LNCAP (cell line): ENCODE data around the gene PRKAG3.

Experiments used
- CTCF ChIP-seq: fragments of 450-650 bp; IDR thresholded peaks from 2 replicates; pipeline ENCODE4 v1.5.1; 2017; ENCODE audit warnings: mild to moderate bottlenecking

Gene PRKAG3

GRCh38 chr2:218807626-218808025 is 24.0 kb downstream of the PRKAG3 start:
- TF ChIP-seq CTCF, result no peak

DNA sequence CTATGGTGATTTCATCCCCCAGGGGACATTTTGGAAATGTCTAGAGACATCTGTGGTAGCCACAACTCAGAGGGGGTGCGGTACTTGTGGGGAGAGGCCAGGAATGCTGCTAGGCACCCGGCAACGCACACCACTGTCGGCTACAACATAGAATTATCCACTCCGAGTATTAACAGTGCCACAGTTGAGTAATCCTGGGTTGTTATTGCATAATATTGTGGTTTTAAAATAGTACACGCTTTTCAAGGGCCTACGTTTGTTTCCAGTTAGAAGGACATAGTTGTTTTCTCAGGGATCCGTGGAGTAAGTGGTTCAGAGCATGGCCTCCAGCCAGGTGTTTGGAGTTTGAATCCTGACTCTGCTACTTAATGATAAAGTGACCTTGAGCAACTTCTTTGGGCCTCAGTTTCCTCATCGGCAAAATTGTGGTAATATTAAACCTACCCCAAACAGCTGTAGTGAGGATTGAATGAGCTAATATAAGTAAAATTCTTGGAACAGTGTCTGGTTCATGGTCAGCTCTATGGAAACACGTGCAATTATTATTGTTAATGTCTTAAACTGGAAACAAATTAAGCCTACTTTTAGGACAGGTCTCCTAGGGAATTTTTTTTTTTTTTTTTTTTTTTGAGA is 25.1 kb downstream of the PRKAG3 start:
- no peak for TF ChIP-seq CTCF

- TF ChIP-seq CTCF, result no peak
Measured at GRCh38 chr2:218805627-218806026, 26.0 kb downstream of the PRKAG3 start.

GRCh38 chr2:218804817-218805216 is 26.8 kb downstream of the PRKAG3 start:
- no peak for TF ChIP-seq CTCF

DNA sequence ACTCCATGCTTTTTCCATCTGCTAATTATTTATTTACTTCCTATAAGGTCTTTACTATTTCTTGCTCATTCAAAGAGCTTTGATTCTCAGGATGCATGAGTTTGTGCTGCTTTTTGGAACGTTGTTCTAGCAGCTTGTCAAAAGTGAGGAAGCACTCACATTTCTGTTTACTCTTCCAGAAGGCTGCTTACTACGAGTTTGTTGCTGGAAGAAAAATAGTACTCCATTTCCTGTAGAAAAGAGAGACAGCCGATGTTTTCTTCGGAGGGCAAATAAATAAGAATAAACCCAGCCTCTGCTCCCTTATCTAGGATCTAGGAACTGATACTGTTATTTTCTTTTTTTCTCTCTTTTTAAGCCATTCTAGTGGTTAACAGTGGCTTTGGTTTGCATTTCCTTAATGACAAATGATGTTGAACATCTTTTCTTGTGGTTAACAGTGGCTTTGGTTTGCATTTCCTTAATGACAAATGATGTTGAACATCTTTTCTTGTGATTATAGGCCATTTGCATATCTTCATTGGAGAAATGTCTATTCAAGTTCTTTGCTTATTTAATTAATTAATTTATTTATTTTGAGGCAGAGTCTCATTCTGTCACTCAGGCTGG is 29.1 kb downstream of the PRKAG3 start:
- no peak for TF ChIP-seq CTCF

GRCh38 chr2:218799990-218800389 is 31.6 kb downstream of the PRKAG3 start:
- TF ChIP-seq CTCF, result no peak

- TF ChIP-seq CTCF, result no peak
Measured at GRCh38 chr2:218798767-218799504, 32.7 kb downstream of the PRKAG3 start.
